ENCODE measurements around the gene SORCS1.

DNA sequence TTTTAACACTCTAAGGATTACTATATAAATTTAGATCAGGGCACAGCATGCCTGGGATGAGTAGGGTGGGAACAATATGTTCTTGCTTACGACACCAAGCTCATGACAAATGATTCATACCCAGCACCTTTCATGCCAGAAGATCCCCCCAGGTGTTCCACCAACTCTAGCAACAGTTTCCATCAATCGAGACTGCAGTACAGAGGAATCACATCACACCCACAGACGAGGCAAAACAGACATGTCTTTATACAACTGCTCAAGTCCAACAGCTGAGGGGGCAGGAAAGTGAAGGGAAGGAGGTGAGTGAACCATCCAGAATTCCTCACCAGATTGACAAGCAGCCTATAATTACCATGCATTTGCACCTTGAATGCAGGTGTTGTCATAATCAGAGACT lies 3.6 kb downstream of the SORCS1 start:
- TF ChIP-seq, protein P1, sequence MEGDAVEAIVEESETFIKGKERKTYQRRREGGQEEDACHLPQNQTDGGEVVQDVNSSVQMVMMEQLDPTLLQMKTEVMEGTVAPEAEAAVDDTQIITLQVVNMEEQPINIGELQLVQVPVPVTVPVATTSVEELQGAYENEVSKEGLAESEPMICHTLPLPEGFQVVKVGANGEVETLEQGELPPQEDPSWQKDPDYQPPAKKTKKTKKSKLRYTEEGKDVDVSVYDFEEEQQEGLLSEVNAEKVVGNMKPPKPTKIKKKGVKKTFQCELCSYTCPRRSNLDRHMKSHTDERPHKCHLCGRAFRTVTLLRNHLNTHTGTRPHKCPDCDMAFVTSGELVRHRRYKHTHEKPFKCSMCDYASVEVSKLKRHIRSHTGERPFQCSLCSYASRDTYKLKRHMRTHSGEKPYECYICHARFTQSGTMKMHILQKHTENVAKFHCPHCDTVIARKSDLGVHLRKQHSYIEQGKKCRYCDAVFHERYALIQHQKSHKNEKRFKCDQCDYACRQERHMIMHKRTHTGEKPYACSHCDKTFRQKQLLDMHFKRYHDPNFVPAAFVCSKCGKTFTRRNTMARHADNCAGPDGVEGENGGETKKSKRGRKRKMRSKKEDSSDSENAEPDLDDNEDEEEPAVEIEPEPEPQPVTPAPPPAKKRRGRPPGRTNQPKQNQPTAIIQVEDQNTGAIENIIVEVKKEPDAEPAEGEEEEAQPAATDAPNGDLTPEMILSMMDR (IDR thresholded peaks at IDR 0.05): no peak
- TF ChIP-seq POLR2AphosphoS5 (IDR thresholded peaks at IDR 0.05): no peak
